Glutamatergic neuron (in vitro differentiated cells): ENCODE results near the gene DEF6. TPM values are rescaled to one million over a fixed set of nuclear protein-coding genes. Genes with fewer than 3 reads are reported as not detected.

ENCODE experiments used
- DNase-seq: peaks from one replicate; pipeline ENCODE4 v3.0.0; 2022
- H3K27ac Mint-ChIP-seq: one replicate; pipeline ENCODE4 v1.8.0; 2020; ENCODE audit warnings: mild to moderate bottlenecking, mixed read lengths, inconsistent platforms; ENCODE audit not compliant: unreplicated experiment
- H3K27me3 Mint-ChIP-seq: one replicate; pipeline ENCODE4 v1.8.0; 2020; ENCODE audit warnings: mild to moderate bottlenecking, moderate library complexity, mixed read lengths, inconsistent platforms; ENCODE audit not compliant: unreplicated experiment
- H3K36me3 Mint-ChIP-seq: one replicate; pipeline ENCODE4 v1.8.0; 2020; ENCODE audit warnings: mild to moderate bottlenecking, mixed read lengths, inconsistent platforms; ENCODE audit not compliant: unreplicated experiment
- H3K4me1 Mint-ChIP-seq: one replicate; pipeline ENCODE4 v1.8.0; 2020; ENCODE audit warnings: mild to moderate bottlenecking, low read depth, mixed read lengths, inconsistent platforms; ENCODE audit not compliant: unreplicated experiment
- H3K4me3 Mint-ChIP-seq: one replicate; pipeline ENCODE4 v1.8.0; 2020; ENCODE audit warnings: mild to moderate bottlenecking, mixed read lengths, inconsistent platforms; ENCODE audit not compliant: unreplicated experiment
- H3K9me3 Mint-ChIP-seq: one replicate; pipeline ENCODE4 v1.8.0; 2020; ENCODE audit warnings: mild to moderate bottlenecking, moderate library complexity, mixed read lengths, inconsistent platforms; ENCODE audit not compliant: unreplicated experiment
- CTCF ChIP-seq: fragments of 200-600 bp; sonication (generic); IDR thresholded peaks from one replicate; pipeline ENCODE4 v1.5.0; 2021; ENCODE audit not compliant: partially characterized antibody, unreplicated experiment
- total RNA-seq: library from RNA; stranded (reverse); fragmentation: NEBNext Ultra II Directional; extraction: Animal tissue kit (Norgen Biotek cat#: 25700); gene quantifications from one replicate; pipeline ENCODE4 v1.2.1, GENCODE V29; 2021; ENCODE audit not compliant: unreplicated experiment

Gene DEF6
- total RNA-seq, 1 donor from 2014 or later: 1.8 TPM

GRCh38 chr6:35280903-35281302, 16.7 kb upstream of the DEF6 start:
- Mint-ChIP-seq H3K9me3 (no peaks in the 10 kb centered on the region), H3K4me3 (no peak overlapping the region), H3K36me3 (no peaks in the 10 kb centered on the region), H3K4me1 (no peaks in the 10 kb centered on the region), H3K27me3 (no peaks in the 10 kb centered on the region), H3K27ac (no peak overlapping the region)
- DNase-seq: no peak
- TF ChIP-seq CTCF: no peak

- Mint-ChIP-seq H3K27ac (no peak overlapping the region), H3K27me3 (peaks cover 3% of the 10 kb centered on the region), H3K4me3 (no peak overlapping the region), H3K4me1 (no peaks in the 10 kb centered on the region), H3K36me3 (no peaks in the 10 kb centered on the region), H3K9me3 (no peaks in the 10 kb centered on the region)
- no peak for TF ChIP-seq CTCF
- no peak for DNase-seq
These were observed 15.1 kb upstream of the DEF6 start for GRCh38 chr6:35282472-35282871.

DNA sequence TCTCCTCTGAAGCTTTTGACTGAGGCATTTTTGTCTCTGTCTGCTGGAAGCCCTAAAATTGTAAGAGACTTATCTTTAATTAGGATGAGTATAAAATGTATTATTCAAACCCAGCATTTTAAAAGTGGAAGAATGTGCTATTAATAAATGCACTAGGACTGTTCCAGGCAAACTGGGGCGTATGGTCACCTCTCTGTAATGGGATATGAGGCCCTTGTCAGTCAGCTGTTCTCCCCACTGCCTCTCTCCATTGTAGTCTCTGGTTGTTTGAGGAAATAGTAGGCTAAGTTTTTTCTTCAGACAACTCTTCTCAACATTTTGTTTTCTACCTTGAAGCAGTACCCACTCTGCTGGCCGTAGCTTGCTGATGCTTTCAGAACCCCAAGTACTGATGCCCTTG, 14.3 kb upstream of the DEF6 start:
- H3K36me3 Mint-ChIP-seq: no peaks in the 10 kb centered on the region

GRCh38 chr6:35287671-35288396, 9.8 kb upstream of the DEF6 start:
- no peaks in the 10 kb centered on the region for H3K4me1 Mint-ChIP-seq
- no peak overlapping the region for H3K4me3 Mint-ChIP-seq
- H3K9me3 Mint-ChIP-seq: no peaks in the 10 kb centered on the region
- no peak for DNase-seq
- H3K36me3 Mint-ChIP-seq: no peaks in the 10 kb centered on the region
- H3K27ac Mint-ChIP-seq: no peak overlapping the region
- no peak for TF ChIP-seq CTCF
- peaks cover 5% of the 10 kb centered on the region for H3K27me3 Mint-ChIP-seq

More for the DNA sequence above, 14.3 kb upstream of the DEF6 start:
- DNase-seq: no peak
- Mint-ChIP-seq H3K9me3 (no peaks in the 10 kb centered on the region), H3K4me1 (no peaks in the 10 kb centered on the region), H3K4me3 (no peak overlapping the region), H3K27ac (no peak overlapping the region), H3K27me3 (peaks cover 3% of the 10 kb centered on the region)
- TF ChIP-seq CTCF: no peak

- no peaks in the 10 kb centered on the region for H3K36me3 Mint-ChIP-seq
- no peaks in the 10 kb centered on the region for H3K4me1 Mint-ChIP-seq
- no peak overlapping the region for H3K27ac Mint-ChIP-seq
- H3K27me3 Mint-ChIP-seq: peaks cover 5% of the 10 kb centered on the region
- H3K4me3 Mint-ChIP-seq: no peak overlapping the region
- no peaks in the 10 kb centered on the region for H3K9me3 Mint-ChIP-seq
- no peak for TF ChIP-seq CTCF
- DNase-seq: no peak
These were observed 8.8 kb upstream of the DEF6 start for GRCh38 chr6:35288834-35289233.
